NCI-H226 (cell line): ENCODE results near the gene CFTR.

Source experiments
- DNase-seq: peaks from one replicate; pipeline ENCODE4 v3.0.0-alpha.2; 2015

CFTR gene

GRCh38 chr7:117656806-117657205 is 177.0 kb downstream of the CFTR start:
- no peak for DNase-seq

- DNase-seq: no peak
Measured at GRCh38 chr7:117659531-117660011, 179.7 kb downstream of the CFTR start.

GRCh38 chr7:117661328-117661727 is 181.5 kb downstream of the CFTR start:
- DNase-seq: no peak

- no peak for DNase-seq
Measured at GRCh38 chr7:117664047-117664446, 184.2 kb downstream of the CFTR start.

- no peak for DNase-seq
Measured at GRCh38 chr7:117665368-117665767, 185.5 kb downstream of the CFTR start.

GRCh38 chr7:117666031-117666430 is 186.2 kb downstream of the CFTR start:
- DNase-seq: peak; percentile 69

- no peak for DNase-seq
Measured at GRCh38 chr7:117666689-117667088, 186.9 kb downstream of the CFTR start.

GRCh38 chr7:117667456-117667855 is 187.6 kb downstream of the CFTR start:
- DNase-seq: no peak

GRCh38 chr7:117669818-117670217 is 190.0 kb downstream of the CFTR start:
- no peak for DNase-seq

- no peak for DNase-seq
Measured at GRCh38 chr7:117672453-117672852, 192.6 kb downstream of the CFTR start.

GRCh38 chr7:117673367-117673766 is 193.5 kb downstream of the CFTR start:
- no peak for DNase-seq

GRCh38 chr7:117673839-117674238 is 194.0 kb downstream of the CFTR start:
- DNase-seq: peak; percentile 48

- no peak for DNase-seq
Measured at GRCh38 chr7:117674617-117675016, 194.8 kb downstream of the CFTR start.

GRCh38 chr7:117675497-117676435 is 195.9 kb downstream of the CFTR start:
- DNase-seq: no peak

GRCh38 chr7:117679120-117679519 is 199.3 kb downstream of the CFTR start:
- DNase-seq: no peak

- DNase-seq: peak; percentile 52
Measured at GRCh38 chr7:117682681-117683385, 203.0 kb downstream of the CFTR start.

- no peak for DNase-seq
Measured at GRCh38 chr7:117683430-117684175, 203.8 kb downstream of the CFTR start.

- DNase-seq: no peak
Measured at GRCh38 chr7:117685795-117686194, 206.0 kb downstream of the CFTR start.

GRCh38 chr7:117686311-117686935 is 206.6 kb downstream of the CFTR start:
- no peak for DNase-seq

GRCh38 chr7:117688126-117688525 is 208.3 kb downstream of the CFTR start:
- no peak for DNase-seq

GRCh38 chr7:117689406-117689805 is 209.6 kb downstream of the CFTR start:
- no peak for DNase-seq

GRCh38 chr7:117690147-117690546 is 210.3 kb downstream of the CFTR start:
- DNase-seq: no peak

- no peak for DNase-seq
Measured at GRCh38 chr7:117692338-117692737, 212.5 kb downstream of the CFTR start.
